GM12801 (cell line): ENCODE measurements around the gene GMPR.

Experiments
- TF ChIP-seq, protein P1 (sequence below): IDR thresholded peaks from one replicate; pipeline ENCODE4 v1.5.1; 2011; ENCODE audit warnings: control low read depth; ENCODE audit not compliant: insufficient read length; ENCODE audit errors: extremely low read depth

Gene GMPR

GRCh38 chr6:16296061-16296670 lies 57.8 kb downstream of the GMPR start:
- TF ChIP-seq, protein P1, sequence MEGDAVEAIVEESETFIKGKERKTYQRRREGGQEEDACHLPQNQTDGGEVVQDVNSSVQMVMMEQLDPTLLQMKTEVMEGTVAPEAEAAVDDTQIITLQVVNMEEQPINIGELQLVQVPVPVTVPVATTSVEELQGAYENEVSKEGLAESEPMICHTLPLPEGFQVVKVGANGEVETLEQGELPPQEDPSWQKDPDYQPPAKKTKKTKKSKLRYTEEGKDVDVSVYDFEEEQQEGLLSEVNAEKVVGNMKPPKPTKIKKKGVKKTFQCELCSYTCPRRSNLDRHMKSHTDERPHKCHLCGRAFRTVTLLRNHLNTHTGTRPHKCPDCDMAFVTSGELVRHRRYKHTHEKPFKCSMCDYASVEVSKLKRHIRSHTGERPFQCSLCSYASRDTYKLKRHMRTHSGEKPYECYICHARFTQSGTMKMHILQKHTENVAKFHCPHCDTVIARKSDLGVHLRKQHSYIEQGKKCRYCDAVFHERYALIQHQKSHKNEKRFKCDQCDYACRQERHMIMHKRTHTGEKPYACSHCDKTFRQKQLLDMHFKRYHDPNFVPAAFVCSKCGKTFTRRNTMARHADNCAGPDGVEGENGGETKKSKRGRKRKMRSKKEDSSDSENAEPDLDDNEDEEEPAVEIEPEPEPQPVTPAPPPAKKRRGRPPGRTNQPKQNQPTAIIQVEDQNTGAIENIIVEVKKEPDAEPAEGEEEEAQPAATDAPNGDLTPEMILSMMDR: no peak

DNA sequence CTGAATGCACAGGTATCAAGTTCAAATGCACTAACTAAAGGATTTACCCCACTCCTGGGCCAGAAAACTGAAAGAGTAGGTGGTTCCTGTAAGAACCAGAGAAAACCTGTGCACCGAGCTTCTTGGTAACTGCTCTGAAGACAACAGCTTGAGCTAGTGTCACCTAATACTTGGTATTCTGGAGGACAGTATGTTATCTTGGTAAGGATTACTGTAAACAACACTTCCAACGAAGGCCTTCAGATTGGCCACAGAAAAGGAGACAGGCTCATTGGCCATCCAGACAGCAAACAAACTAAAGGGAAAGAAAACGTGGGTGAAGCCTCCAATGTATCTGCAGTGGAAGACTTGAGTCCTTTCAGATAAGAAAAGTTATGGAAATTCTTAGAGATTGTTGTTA lies 61.5 kb downstream of the GMPR start:
- TF ChIP-seq, protein P1: no peak

DNA sequence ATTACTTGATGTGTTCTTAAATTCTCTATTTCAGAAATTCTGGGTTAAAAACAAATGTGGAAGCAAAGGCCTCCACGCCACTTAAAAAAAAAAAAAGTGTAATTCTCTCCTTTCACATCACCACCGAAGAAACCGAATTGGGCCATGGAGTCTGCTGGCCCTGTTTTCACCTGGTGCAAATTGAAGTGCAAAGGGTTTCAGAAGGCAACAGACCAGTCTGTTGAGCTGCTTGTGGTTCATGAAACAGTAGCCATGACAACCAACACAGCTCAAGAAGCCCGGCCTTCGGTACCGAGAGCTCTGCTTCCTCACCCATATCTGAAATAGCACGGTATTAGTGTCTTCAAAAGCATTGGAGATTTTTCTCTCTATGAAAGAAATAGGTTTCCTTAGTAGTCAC lies 63.1 kb downstream of the GMPR start:
- TF ChIP-seq, protein P1: no peak

DNA sequence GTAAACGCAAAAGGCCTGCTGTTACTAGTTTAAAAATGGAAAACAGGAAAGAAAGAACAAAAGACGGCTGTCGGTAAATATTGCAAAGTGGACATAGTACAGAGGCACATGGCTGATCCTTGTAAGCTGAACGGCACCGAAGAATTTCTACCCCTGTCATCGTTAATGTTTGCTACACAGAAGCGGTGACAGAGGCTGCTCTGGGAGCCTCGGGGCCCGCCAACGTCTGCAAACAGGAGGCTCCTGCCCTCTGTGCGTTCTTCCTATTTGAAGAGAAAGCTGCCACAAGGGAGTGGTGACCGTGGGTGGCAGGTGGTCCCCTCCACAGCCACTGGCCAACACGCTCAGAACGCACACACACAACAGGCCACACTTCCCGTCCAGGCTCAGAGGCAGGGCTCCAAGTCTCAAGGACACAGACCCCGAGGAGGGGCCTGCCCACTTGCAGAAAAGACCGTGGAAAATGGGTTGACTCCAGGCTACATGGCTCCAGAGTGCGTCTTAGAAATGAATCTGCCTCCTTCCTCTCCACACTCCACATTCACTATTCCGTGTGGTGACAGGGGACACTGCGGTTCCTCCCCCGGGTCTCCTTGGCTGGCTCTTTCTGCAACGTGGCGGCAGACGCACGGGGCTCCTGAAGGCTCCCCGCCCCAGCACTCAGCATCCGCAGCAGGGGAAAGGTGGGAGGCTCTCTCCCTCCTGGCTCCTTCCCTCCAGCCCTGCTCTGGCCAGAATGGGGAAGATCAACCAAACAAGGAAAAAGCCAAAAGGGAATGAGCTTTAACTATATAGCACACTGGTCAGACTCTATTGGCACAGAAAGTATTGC lies 64.5 kb downstream of the GMPR start:
- TF ChIP-seq, protein P1: no peak

DNA sequence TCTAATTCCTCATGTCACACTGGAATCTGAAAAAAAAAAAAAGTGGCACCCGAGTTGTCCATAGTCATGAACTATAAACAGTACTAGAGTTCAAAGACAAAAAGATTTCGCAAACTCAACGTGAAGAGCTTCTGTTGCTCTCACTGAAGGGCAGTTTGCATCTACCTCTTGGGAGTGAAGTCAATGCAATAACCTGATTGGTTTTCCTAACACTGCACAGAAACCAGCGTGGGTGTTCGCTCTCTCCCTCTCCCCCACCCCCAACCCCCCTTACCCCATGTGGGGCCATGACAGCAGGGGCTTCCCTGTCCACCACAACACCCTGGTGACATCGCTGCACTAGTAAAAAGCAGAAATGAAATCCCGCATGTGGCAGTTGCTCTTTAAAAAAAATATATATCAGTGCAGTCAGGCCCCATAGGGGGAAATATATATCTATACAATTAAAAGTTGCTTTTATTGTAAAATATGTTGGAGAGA lies 66.9 kb downstream of the GMPR start:
- TF ChIP-seq, protein P1: no peak

GRCh38 chr6:16305788-16306187 lies 67.4 kb downstream of the GMPR start:
- TF ChIP-seq, protein P1: no peak

DNA sequence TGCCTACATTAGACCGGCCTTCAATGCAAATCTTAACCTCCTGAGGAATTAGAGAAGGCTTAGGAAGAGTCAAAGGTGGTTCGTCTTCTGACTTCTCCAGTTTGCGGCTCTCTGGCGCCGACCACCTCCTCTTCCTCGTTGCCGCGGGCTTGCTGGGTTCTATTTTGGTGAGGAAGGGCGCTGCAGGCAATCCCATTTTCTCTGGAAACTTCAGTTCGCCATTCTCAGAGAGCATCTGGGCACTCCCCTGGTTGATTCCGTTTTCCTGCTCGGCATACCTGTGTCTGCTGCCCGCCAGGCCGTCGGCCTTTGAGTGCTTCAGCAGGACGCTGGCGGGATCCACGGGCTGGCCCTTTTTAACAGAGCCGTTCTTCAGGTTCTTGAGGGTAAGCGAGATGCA lies 67.9 kb downstream of the GMPR start:
- TF ChIP-seq, protein P1: no peak
